AML-193 (cell line): ENCODE data around the gene CLMP.
"Not testable (repeated sequence)": the region's sequence is repeated elsewhere in the genome, so short reads cannot be mapped to it uniquely, and the experiment has no call there.

Experiments used
- DNase-seq, 2 experiments: peaks; one replicate each; lab custom pipeline; 2025; lab: John Stamatoyannopoulos, UW

CLMP gene

DNA sequence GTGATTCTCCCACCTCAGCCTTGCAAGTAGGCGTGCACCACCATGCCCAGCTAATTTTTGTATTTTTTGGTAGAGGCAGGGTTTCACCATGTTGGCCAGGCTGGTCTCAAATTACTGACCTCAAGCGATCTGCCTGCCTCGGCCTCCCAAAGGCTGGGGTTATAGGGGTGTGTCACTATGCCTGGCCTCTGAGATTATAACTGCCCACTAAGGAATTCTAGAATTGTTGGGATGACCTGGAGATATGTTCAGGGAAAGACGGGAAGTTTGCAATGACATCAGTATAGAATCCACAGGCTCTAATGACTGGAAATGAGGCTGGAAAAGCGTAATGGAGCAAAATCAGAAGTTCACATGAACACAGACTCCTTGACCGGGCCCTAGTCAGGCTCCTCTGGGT, 62.2 kb downstream of the CLMP start:
- DNase-seq, result no peak

- not testable (repeated sequence) for DNase-seq
Measured at GRCh38 chr11:123132034-123132766, 62.8 kb downstream of the CLMP start.

DNA sequence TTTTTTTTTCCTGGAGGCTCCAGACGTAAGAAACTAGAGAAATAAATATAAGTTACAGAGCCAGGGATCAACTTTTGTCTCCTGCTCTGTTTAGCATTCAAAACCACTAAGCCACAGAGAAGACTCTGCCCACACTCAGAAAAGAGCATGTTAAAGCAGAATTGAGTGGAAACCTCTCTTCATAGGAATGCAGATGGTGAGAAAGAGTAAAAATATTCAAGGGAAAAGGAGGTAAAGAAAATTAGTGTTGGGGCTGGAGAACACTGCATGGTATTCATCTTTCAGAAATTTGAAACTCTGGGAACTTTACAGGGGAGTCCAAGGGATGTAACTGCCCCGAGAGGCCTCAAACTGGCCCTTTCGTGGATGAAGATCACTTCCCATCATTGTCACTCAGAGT, 65.1 kb downstream of the CLMP start:
- no peak for DNase-seq

DNA sequence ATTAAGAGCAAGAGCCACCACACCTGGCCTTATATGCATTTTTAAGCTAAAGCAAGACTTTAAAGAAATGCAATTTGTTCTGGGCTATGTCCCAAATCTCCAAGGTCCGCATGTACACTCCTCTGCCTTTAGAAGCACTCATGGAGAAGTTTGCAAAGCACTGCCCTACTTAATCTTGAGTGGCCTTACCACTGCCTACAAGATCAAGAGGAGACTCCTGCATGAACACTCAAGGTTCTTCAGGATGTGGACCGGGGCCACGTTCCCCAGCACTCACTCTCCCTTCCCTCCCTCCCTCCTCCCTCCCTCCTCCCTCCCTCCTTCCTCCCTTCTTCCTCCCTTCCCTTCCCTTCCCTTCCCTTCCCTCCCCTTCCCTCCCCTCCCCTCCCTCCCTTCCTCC, 69.9 kb downstream of the CLMP start:
- no peak for DNase-seq

DNA sequence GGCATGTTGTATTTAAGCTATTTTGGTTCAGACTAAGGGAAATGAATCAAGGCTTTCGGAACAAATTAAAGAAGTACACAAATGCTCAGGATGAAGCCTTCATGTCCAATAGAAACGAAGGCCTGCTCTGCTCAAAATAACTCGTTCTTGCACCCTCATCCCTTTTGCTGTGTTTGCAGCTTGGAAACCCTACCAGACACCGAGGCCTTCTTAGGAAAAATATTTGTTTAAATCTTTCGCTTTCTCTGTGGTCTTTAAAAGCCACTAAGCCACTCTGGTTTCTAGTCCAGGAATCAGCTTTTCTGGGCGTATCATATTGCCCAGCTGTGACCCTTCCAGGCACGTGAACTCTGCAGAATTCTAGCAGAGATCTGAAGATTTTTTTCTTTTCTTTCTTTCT, 72.2 kb downstream of the CLMP start:
- DNase-seq, result no peak

DNA sequence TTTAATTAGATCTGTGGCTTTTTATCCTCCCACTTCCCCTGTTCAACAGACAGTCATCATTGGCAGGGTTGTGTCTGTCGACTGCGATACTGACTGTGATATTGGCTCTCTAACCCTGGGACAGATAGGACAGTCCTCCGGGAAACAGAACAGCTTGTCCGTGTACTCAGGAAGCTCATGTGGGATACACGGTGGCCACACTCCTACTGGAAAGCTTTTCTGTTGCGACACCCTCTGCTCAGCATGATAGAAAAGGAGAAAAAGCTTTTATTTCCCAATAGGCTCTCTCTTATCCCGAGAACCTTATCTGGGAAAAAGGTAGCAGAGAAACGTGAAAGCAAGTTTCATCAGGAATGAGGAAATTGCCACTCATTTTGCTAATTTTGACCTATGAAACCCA, 72.7 kb downstream of the CLMP start:
- no peak for DNase-seq

DNA sequence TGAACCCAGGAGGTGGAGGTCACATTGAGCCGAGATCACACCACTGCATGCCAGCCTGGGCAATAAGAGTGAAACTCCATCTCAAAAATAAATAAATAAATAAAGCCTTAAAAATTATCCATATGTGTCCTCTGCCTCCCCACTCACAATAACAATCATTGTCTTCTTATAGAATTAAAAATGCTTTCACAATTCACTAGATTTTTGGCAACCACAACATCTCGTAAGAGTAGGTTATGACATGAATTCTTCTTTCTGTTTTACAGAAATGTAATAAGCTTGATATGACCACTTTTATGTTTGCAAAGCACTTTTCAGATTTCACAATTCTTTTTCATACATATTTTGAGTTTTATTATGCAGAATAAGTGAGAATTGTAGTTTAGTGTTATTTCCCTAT, 78.6 kb downstream of the CLMP start:
- no peak for DNase-seq

DNA sequence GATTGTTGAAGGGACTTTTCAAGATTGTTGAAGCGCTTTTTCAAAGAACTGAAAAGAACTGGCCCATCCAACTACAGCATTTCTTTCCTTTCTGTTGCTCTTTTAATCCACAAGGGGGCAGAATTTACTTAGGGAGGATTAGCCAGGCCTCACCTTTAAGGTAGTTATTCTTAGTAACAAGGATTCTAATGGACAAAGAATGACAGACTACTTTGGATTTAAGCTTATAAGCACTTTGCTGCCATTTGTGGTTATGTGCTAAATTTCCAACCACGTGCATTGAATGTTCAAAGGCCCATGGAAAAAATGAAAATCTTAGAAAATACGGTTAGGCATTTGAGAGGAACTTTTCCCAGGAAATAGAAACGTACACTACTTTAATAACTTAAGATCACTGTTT, 83.6 kb downstream of the CLMP start:
- peak; percentile 32 to 46 for DNase-seq

DNA sequence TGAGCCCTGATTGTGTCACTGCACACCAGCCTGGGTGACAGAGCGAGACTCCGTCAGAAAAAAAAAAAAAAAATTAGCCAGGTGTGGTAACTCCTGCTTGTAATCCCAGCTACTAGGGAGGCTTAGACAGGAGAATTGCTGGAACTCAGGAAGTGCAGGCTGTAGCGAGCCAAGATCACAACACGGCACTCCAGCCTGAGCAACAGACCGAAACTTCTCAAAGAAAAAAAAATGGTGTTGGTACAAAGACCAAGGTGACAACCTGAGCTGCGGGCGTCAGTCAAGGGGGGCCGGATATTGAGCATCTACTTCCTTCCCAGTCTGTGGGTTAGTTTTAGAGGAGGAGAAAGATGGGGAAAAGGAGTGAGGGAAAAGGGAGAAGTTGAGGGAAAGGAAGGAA, 84.7 kb downstream of the CLMP start:
- no peak for DNase-seq

DNA sequence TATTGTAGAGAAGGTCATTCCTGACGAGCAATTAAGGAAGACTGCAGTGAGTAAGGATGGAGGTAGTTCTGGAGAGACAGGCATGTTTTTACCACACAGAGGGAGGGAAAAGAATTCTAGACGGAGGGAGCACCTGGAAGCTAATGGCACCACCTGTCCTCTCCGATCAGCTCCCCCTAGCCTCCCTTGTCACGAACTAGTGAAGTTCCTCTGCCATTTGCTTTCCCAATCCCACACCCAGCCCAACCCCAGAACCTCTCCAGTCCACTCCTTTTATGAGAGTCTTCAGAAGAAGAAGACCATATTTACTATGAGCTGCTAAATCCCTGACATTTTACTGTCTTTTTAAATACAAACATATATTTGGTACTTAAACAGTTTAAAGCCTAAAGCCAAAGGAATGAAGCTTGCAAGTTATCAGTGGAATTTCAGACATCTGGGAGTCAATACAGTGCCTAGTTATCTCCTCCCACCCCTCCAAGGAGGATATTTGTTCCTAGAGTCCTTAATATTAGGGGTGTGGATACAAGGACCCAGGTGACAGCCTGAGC, 87.0 kb downstream of the CLMP start:
- no peak for DNase-seq

- no peak for DNase-seq
Measured at GRCh38 chr11:123104697-123105096, 90.4 kb downstream of the CLMP start.

- DNase-seq, result peak; percentile 19 to 48
Measured at GRCh38 chr11:123103326-123103980, 91.6 kb downstream of the CLMP start.

DNA sequence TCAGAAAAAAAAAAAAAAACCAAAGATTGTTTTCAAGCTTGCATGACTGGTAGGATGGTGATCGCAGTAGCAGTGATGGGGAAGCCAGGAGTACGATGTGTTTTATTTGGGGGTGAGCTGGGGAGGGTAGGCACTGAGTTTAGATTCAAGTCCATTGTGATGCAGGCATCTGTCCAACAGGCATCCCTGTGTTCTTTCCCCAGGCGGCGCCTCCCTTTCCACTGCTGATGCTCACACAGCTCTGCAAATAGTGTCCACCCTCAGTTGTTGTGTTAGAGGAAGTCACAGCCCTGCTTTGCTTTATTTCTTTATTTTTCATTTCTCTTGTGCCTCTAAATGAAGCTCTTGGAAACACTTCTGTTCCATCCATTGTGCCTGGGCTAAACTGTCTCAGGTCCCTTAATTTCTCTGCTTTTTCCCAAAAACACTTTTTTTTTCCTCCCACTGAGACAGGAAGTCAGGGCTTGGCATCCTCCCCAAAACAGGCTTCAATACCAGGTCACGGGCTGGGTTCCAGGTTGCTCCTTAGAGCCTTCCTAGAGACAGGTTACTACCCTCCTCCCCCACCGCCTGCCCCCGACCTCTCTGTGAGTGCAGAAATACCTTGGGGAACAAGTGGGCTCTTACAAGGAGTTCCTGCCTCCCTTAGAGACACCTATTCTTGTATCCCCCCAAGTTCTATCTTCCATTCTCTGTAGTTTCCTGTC, 94.5 kb downstream of the CLMP start:
- DNase-seq, result no peak

GRCh38 chr11:123098990-123099389, 96.1 kb downstream of the CLMP start:
- no peak for DNase-seq

DNA sequence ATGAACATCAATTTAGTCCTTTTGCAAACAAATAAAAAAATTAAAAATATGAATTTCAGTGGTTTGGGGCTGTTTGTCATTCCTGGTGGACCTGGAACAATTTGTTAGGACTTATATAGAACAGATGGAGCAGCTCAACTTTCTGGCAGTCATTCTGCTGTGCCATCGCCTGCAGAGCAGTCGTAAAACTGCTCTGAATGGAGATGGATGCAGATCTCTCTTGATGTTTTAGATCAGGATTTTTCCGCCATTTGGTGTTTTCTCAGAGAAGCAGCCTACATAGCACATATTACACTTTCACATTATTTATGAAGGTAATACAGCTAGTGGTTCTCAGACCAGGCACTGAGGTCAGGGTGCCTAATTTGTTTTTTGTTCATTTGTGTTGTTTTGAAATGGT, 101.3 kb downstream of the CLMP start:
- no peak for DNase-seq

DNA sequence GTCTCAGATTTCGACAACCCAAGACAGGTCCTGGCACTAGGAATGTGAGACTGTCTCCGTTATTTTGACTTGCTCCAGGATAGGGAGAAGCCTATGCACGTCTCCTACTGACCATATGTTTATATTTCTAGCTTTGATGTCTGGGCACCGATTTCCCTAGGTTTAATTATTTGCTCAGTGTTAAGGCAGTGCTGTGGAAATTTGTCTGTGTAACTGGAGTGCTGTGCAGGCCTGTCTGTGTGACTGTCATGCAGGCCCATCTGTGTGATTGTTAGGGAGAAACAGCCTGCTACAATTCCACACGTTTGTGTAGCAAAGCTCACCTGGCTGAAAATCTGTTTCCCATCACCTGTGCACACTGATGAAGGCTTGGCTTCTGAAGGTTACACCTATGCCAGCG, 103.5 kb downstream of the CLMP start:
- DNase-seq, result no peak

DNA sequence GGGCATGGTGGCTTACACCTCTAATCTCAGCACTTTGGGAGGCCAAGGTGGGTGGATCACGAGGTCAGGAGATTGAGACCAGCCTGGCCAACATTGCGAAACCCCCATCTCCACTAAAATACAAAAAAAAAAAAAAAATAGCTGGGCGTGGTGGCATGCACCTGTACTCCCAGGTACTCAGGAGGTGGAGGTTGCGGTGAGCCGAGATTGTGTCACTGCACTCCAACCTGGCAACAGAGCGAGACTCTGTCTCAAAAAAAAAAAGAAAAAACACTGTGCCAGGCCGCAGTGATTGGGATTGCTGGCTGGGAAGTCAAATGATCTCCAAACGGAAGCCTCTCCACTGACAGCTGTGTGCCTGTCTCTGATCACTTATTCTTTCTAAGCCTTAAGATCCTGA, 104.9 kb downstream of the CLMP start:
- not testable (repeated sequence) for DNase-seq

GRCh38 chr11:123088896-123089295, 106.2 kb downstream of the CLMP start:
- not testable (repeated sequence) for DNase-seq

GRCh38 chr11:123087657-123088056, 107.4 kb downstream of the CLMP start:
- not testable (repeated sequence) for DNase-seq

- DNase-seq, result no peak
Measured at GRCh38 chr11:123086305-123086704, 108.7 kb downstream of the CLMP start.

DNA sequence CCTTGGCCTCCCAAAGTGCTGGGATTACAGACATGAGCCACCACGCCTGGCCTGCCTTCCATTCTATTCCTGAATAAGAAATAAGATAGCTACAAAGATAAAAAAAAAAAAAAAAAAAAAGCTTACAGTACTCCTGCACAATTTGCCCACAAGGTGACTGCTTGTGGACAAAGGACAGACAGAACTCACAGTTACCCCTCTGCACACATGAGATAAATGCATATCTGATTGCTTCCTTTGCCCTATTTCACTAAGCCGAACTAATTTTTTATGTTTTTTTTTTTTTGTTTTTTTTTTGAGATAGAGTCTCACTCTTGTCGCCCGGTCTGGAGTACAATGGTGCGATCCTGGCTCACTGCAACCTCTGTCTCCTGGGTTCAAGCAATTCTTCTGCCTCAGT, 109.6 kb downstream of the CLMP start:
- DNase-seq, result no peak

DNA sequence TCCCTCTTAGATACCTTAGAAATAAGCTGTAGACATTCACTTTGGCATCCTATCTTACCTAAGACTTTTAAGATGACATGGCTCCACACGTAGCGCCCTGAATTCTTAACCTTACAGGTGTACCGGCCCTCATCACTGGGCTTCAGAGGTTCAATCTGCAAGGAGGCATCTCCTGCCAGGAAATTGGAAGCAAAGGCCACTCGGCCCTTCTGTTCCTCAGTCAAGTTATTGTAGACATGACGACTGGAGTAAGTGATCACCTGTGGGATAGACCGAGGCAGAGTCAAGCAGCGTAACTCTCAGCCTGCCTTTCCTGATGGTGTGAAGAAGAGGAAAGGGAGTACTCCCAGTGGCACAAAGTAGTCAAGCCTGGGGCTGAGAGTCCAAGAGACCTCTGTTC, 110.6 kb downstream of the CLMP start:
- no peak for DNase-seq

- DNase-seq, result no peak
Measured at GRCh38 chr11:123083623-123084029, 111.4 kb downstream of the CLMP start.
